Stimulated activated memory B cell treated with anti-CD40 and anti-IgM and Interleukin-4, amounts not matched to agents 10 μg/mL and 1 μg/mL and 100 μg/mL, for 72 hours (primary cell): ENCODE data around the gene MOBP.
"Not testable (repeated sequence)": the region's sequence is repeated elsewhere in the genome, so short reads cannot be mapped to it uniquely, and the experiment has no call there.

Experiments used
- ATAC-seq: fragments of 150-1000 bp; cut with Tn5 transposase; 2 replicates; pipeline ENCODE4 v1.10.0; 2021
- H3K27ac Mint-ChIP-seq: one replicate; pipeline ENCODE4 v1.8.0; 2022; ENCODE audit warnings: mild to moderate bottlenecking, mixed read lengths
- H3K27me3 Mint-ChIP-seq: one replicate; pipeline ENCODE4 v1.8.0; 2022; ENCODE audit warnings: mixed read lengths
- H3K36me3 Mint-ChIP-seq: one replicate; pipeline ENCODE4 v1.8.0; 2022; ENCODE audit warnings: mixed read lengths
- H3K4me1 Mint-ChIP-seq: one replicate; pipeline ENCODE4 v1.8.0; 2022; ENCODE audit warnings: mixed read lengths
- H3K4me3 Mint-ChIP-seq: one replicate; pipeline ENCODE4 v1.8.0; 2022; ENCODE audit warnings: mild to moderate bottlenecking, moderate library complexity, mixed read lengths
- H3K9me3 Mint-ChIP-seq: one replicate; pipeline ENCODE4 v1.8.0; 2022; ENCODE audit warnings: mixed read lengths

MOBP gene

GRCh38 chr3:39443530-39443929 is 23.9 kb upstream of the MOBP start:
- peaks cover 6% of the 10 kb centered on the region for H3K4me1 Mint-ChIP-seq
- no peak for ATAC-seq
- no peak overlapping the region for H3K27ac Mint-ChIP-seq
- H3K27me3 Mint-ChIP-seq = peaks cover 10% of the 10 kb centered on the region
- H3K36me3 Mint-ChIP-seq = no peaks in the 10 kb centered on the region
- no peaks in the 10 kb centered on the region for H3K9me3 Mint-ChIP-seq
- no peak overlapping the region for H3K4me3 Mint-ChIP-seq

GRCh38 chr3:39445927-39446326 is 21.6 kb upstream of the MOBP start:
- no peak overlapping the region for H3K27ac Mint-ChIP-seq
- ATAC-seq = peak; percentile 53
- H3K4me1 Mint-ChIP-seq = peaks cover 6% of the 10 kb centered on the region
- H3K9me3 Mint-ChIP-seq = no peaks in the 10 kb centered on the region
- peaks cover 11% of the 10 kb centered on the region for H3K27me3 Mint-ChIP-seq
- H3K36me3 Mint-ChIP-seq = no peaks in the 10 kb centered on the region
- H3K4me3 Mint-ChIP-seq = no peak overlapping the region

- no peak overlapping the region for H3K27ac Mint-ChIP-seq
- H3K36me3 Mint-ChIP-seq = no peaks in the 10 kb centered on the region
- peaks cover 6% of the 10 kb centered on the region for H3K4me1 Mint-ChIP-seq
- no peak overlapping the region for H3K4me3 Mint-ChIP-seq
- no peaks in the 10 kb centered on the region for H3K9me3 Mint-ChIP-seq
- ATAC-seq = no peak
- peaks cover 11% of the 10 kb centered on the region for H3K27me3 Mint-ChIP-seq
Measured at GRCh38 chr3:39446444-39446843, 21.0 kb upstream of the MOBP start.

GRCh38 chr3:39447637-39448483 is 19.6 kb upstream of the MOBP start:
- Mint-ChIP-seq H3K27me3 (peaks cover 20% of the 10 kb centered on the region), H3K4me3 (no peak overlapping the region), H3K4me1 (peaks cover 6% of the 10 kb centered on the region), H3K9me3 (no peaks in the 10 kb centered on the region), H3K36me3 (no peaks in the 10 kb centered on the region), H3K27ac (no peak overlapping the region)
- peak; percentile 71 for ATAC-seq

GRCh38 chr3:39448506-39449233 is 18.8 kb upstream of the MOBP start:
- Mint-ChIP-seq H3K4me1 (peaks cover 6% of the 10 kb centered on the region), H3K9me3 (no peaks in the 10 kb centered on the region), H3K27me3 (peaks cover 28% of the 10 kb centered on the region), H3K27ac (no peak overlapping the region), H3K4me3 (no peak overlapping the region), H3K36me3 (no peaks in the 10 kb centered on the region)
- no peak for ATAC-seq

DNA sequence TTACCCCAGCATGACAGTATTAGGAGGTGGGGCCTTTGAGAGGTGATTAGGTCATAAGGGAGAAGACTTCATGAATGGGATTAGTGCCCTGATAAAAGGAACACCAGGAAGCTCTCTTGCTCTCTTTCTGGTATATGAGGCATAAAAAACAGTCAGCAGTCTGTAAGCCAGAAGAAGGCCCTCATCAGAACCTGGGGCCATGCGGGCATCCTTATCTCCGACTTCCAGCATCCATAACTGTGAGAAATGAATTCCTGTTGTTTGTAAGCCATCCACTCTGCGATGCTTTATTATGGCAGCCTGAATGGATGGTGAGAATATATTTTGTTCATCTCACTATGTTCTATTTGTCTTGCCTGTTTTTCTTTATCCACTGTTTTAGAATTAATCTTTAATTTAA is 17.7 kb upstream of the MOBP start:
- Mint-ChIP-seq H3K27me3 (peaks cover 32% of the 10 kb centered on the region), H3K27ac (no peak overlapping the region), H3K9me3 (no peaks in the 10 kb centered on the region), H3K4me1 (peaks cover 6% of the 10 kb centered on the region), H3K4me3 (no peak overlapping the region), H3K36me3 (no peaks in the 10 kb centered on the region)
- ATAC-seq = no peak

- Mint-ChIP-seq H3K9me3 (no peaks in the 10 kb centered on the region), H3K27ac (no peak overlapping the region), H3K27me3 (peaks cover 35% of the 10 kb centered on the region), H3K4me3 (no peak overlapping the region), H3K4me1 (peaks cover 1% of the 10 kb centered on the region), H3K36me3 (no peaks in the 10 kb centered on the region)
- no peak for ATAC-seq
Measured at GRCh38 chr3:39453134-39453533, 14.3 kb upstream of the MOBP start.

DNA sequence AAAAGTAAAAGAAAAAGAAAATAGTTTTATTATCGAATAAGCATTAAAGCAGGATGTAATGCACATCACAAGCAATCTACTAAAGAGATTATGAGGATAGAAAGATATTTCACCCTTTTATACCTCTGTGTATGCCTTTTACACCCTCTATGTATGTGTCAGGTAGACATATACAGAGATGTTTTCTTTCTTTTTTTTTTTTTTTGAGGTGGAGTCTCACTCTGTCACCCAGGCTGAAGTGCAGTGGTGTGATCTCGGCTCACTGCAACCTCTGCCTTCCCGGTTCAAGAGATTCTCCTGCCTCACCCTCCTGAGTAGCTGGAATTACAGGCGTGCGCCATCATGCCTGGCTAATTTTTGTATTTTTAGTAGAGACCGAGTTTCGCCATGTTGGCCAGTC is 13.6 kb upstream of the MOBP start:
- not testable (repeated sequence) for H3K27ac Mint-ChIP-seq, H3K4me1 Mint-ChIP-seq, H3K4me3 Mint-ChIP-seq, H3K9me3 Mint-ChIP-seq, ATAC-seq, H3K36me3 Mint-ChIP-seq
- H3K27me3 Mint-ChIP-seq = peaks cover 30% of the 10 kb centered on the region

- H3K36me3 Mint-ChIP-seq = no peaks in the 10 kb centered on the region
- peaks cover 30% of the 10 kb centered on the region for H3K27me3 Mint-ChIP-seq
- no peaks in the 10 kb centered on the region for H3K4me1 Mint-ChIP-seq
- no peak overlapping the region for H3K4me3 Mint-ChIP-seq
- no peak overlapping the region for H3K27ac Mint-ChIP-seq
- ATAC-seq = no peak
- no peaks in the 10 kb centered on the region for H3K9me3 Mint-ChIP-seq
Measured at GRCh38 chr3:39454591-39455217, 12.8 kb upstream of the MOBP start.

DNA sequence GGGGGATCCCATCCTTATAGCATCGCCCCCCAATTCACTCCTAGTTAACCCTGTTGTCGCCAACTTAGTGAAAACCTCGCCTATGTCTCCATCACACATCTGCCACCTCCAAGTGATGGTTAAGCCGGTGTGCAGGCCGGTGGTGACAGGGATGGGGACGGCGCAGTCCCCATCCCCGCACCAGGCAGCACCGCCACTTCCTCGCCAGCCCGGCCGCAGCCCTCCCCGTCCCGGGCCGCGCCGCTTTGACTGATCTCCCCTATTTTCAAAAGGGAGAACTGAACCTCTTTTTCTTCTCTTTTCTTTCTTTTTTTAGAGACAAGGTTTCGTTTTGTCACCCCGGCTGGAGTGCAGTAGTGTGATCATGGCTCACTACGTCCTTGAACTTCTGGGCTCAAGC is 11.3 kb upstream of the MOBP start:
- Mint-ChIP-seq H3K4me1 (no peaks in the 10 kb centered on the region), H3K9me3 (no peaks in the 10 kb centered on the region), H3K27ac (no peak overlapping the region), H3K27me3 (peaks cover 30% of the 10 kb centered on the region), H3K4me3 (no peak overlapping the region), H3K36me3 (no peaks in the 10 kb centered on the region)
- no peak for ATAC-seq

DNA sequence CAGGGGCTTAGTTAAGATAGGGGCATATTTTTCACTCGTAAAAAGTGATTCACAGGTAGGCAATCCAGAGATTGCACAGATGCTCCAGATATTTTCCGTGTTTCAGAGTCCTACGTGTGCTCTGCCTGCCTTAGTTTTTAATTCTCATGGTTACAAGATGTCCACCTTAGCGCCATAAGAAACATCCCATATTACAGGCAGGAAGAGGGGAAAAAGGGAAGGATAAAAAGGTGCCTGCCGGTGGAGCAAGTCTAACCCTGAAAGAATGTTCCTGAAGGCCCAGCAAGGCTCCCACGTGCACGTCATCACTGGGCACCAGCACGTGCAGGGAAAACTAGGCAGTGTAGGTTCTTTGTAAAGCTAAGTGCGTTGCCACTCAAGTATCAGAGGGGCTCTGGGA is 10.1 kb upstream of the MOBP start:
- no peak for ATAC-seq
- H3K27ac Mint-ChIP-seq = no peak overlapping the region
- no peaks in the 10 kb centered on the region for H3K9me3 Mint-ChIP-seq
- no peaks in the 10 kb centered on the region for H3K4me1 Mint-ChIP-seq
- H3K27me3 Mint-ChIP-seq = peaks cover 26% of the 10 kb centered on the region
- H3K36me3 Mint-ChIP-seq = no peaks in the 10 kb centered on the region
- no peak overlapping the region for H3K4me3 Mint-ChIP-seq

DNA sequence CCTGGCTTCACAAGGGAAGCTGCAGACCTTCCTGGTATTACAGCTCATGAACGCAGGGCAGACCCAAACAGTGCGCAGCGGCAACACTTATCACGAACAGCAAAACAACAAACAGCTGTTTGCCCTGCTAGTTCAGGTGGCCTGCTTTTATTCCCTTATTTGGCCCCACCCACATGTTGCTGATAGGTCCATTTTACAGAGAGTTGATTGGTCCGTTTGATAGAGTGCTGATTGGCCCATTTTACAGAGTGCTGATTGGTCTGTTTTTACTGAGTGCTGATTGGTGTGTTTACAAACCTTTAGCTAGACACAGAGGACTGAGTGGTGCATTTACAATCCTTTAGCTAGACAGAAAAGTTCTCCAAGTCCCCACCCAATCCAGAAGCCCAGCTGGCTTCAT is 8.9 kb upstream of the MOBP start:
- ATAC-seq, H3K4me3 Mint-ChIP-seq, H3K9me3 Mint-ChIP-seq, H3K36me3 Mint-ChIP-seq, H3K27ac Mint-ChIP-seq, H3K4me1 Mint-ChIP-seq: not testable (repeated sequence)
- peaks cover 14% of the 10 kb centered on the region for H3K27me3 Mint-ChIP-seq

DNA sequence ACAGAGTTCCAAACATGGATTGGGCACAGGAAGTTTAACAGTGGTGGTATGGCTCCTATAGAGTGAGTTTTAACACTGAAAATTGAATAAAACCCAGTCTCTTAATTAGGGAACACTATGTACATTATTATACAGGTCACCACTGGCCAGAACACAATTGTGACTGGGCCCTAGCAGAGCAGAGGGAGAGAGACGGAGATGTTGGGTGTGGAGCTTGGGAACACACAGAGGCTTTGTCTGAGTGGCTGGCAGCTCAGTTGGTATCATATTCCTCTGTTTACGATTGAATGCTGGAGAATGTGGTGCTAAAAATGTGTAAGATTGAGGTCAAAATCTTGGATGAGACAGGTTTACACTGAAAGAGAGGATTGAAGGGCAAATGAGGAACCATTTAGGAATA is 6.8 kb upstream of the MOBP start:
- no peaks in the 10 kb centered on the region for H3K27me3 Mint-ChIP-seq
- H3K36me3 Mint-ChIP-seq = no peaks in the 10 kb centered on the region
- no peaks in the 10 kb centered on the region for H3K9me3 Mint-ChIP-seq
- no peak overlapping the region for H3K4me3 Mint-ChIP-seq
- no peak for ATAC-seq
- H3K27ac Mint-ChIP-seq = no peak overlapping the region
- no peaks in the 10 kb centered on the region for H3K4me1 Mint-ChIP-seq

GRCh38 chr3:39463269-39463668 is 4.2 kb upstream of the MOBP start:
- Mint-ChIP-seq H3K4me1 (no peaks in the 10 kb centered on the region), H3K4me3 (no peak overlapping the region), H3K27ac (no peak overlapping the region), H3K9me3 (no peaks in the 10 kb centered on the region), H3K36me3 (no peaks in the 10 kb centered on the region), H3K27me3 (no peaks in the 10 kb centered on the region)
- no peak for ATAC-seq

GRCh38 chr3:39466988-39467387 is 492 bp upstream of the MOBP start:
- Mint-ChIP-seq H3K4me1 (no peaks in the 10 kb centered on the region), H3K27me3 (peaks cover 9% of the 10 kb centered on the region), H3K4me3 (no peak overlapping the region), H3K36me3 (no peaks in the 10 kb centered on the region), H3K9me3 (no peaks in the 10 kb centered on the region), H3K27ac (no peak overlapping the region)
- ATAC-seq = no peak

GRCh38 chr3:39468108-39468436 is 592 bp downstream of the MOBP start:
- no peak for ATAC-seq
- H3K9me3 Mint-ChIP-seq = no peaks in the 10 kb centered on the region
- H3K4me3 Mint-ChIP-seq = no peak overlapping the region
- no peaks in the 10 kb centered on the region for H3K4me1 Mint-ChIP-seq
- peaks cover 20% of the 10 kb centered on the region for H3K27me3 Mint-ChIP-seq
- no peak overlapping the region for H3K27ac Mint-ChIP-seq
- H3K36me3 Mint-ChIP-seq = no peaks in the 10 kb centered on the region
